ENCODE results near the gene CEP44.
"Not testable (repeated sequence)": the region's sequence is repeated elsewhere in the genome, so short reads cannot be mapped to it uniquely, and the experiment has no call there.

CEP44 gene, protein sequence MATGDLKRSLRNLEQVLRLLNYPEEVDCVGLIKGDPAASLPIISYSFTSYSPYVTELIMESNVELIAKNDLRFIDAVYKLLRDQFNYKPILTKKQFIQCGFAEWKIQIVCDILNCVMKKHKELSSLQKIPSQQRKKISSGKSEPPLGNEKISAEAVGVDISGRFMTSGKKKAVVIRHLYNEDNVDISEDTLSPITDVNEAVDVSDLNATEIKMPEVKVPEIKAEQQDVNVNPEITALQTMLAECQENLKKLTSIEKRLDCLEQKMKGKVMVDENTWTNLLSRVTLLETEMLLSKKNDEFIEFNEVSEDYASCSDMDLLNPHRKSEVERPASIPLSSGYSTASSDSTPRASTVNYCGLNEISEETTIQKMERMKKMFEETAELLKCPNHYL

GRCh38 chr4:174283507-174284471, at the start of gene CEP44, which contains the start of gene FBXO8:
Gene CEP44, plus strand, starts transcription at chr4:174283911. Its CDS starts 15,211 bp downstream, at chr4:174299122.
Gene FBXO8, minus strand, starts transcription at chr4:174283667. Its CDS starts 20,575 bp downstream, at chr4:174263092.
- DNase-seq, result peak; percentile 89

GRCh38 chr4:174236359-174236758, 47.4 kb upstream of the CEP44 start:
- DNase-seq, result no peak

- no peak for DNase-seq
These were observed 42.5 kb upstream of the CEP44 start for GRCh38 chr4:174241162-174241561.

- no peak for DNase-seq
These were observed 39.3 kb upstream of the CEP44 start for GRCh38 chr4:174244441-174244840.

DNA sequence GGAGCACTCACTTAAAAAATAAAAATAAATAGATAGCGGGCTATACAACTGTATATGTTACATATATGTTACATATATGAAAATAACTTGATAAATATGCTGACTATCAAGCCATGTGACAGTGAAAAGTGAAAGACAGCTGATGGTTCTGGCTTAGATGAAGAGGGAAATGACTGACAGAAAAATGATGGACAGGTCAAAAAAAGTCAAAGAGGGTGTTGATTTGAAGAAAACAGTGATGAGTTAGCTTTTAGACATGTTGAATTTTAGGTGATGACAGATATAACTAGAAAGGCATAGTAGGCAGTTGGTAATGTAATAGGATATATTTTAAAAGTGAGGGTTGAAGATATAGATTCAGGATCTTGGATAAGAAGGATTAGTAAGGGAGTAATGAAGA, 38.0 kb upstream of the CEP44 start:
- no peak for DNase-seq

DNA sequence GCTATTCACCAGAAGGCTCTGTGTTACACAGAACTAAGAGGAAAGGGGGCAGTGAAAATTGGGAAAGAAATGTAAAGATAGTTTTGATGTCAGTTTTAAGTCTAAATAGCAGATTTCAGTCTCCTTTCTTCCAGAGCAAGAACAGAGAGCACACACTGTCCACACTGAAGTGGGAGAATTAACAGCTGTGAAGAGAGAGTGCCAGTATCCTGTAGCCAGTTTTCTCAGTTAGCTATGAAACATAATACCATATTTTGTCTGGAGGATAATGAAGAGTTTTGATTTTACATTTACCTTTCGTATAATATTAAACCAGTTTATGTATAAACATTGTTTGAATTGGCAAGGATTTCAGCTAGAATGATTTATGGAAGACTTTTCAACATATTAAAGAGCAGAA, 35.3 kb upstream of the CEP44 start:
- DNase-seq, result no peak

GRCh38 chr4:174252412-174252811, 31.3 kb upstream of the CEP44 start:
- no peak for DNase-seq

GRCh38 chr4:174254613-174255012, 29.1 kb upstream of the CEP44 start:
- DNase-seq, result no peak

DNA sequence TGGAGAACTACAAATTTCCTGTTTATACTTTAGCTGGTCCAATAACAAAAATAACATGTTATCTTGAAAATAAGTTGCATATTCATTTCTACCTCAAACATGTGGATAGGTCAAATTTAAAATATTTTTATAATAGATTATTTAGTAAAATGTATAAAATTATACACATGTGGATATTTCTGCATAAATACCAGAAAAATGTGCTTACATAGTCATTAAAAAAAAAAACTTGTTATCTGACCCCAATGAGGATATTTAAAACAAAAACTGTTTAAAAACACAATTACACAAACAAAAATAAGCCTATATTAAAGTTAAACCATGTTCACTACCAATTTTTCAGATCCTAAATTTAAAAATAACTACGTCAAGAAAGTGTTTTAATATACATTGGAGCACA, 28.3 kb upstream of the CEP44 start:
- no peak for DNase-seq

DNA sequence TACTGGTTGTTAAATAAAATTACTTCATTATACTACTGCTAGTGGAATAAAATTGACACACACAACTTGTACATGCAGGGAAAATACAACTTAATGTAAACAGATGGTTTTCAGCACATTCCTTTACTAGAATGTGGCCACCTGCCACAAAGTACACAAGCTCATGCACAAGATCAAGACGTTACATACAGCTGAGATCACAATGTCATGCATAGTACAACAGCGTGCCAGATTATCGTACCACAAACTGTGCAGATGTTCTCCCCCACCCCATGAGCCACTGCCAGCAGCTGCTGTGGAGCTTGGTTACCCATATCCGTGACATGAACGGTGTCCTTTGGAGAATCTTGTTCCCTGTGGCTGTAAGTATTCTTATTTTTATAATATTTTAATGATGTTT, 27.9 kb upstream of the CEP44 start:
- peak; percentile 84 for DNase-seq

DNA sequence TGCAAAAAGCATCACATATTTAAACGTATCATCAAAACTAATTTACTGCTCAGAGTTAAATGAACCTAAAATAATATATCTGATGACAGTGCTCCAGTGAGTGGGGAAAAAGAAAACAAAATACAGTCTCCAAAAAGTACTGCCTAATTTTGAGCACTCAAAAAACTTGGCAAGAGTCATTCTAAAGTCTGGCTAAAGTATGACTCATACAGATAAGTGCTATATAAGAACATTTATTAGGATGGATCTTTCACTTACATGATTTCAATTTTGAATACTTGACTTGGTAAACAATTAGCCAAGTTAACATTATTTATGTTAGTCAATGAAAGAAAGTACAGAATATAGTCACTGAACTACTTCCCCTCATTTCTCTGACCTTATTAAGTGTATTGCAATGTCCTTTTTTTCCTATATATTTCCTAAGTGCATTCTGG, 27.4 kb upstream of the CEP44 start:
- DNase-seq, result peak; percentile 36

DNA sequence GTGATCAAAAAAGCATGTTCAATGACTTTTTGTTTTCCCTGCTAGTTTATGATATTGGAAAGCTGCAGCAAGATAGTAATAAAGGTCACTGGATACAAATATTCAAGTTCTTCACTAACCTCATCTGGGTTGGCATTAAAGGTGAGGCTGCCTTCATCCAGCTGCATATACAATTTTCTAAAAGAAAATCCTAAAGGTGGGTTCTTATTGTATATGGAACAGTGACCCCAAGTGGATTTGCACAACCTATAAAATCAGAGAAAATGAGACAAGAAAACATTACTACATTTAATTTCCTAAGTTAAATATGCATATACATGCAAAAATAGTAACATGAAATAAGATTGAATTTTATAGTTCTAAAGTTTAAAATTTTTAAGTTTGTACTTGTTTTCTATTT, 24.1 kb upstream of the CEP44 start:
- DNase-seq, result peak; percentile 24

DNA sequence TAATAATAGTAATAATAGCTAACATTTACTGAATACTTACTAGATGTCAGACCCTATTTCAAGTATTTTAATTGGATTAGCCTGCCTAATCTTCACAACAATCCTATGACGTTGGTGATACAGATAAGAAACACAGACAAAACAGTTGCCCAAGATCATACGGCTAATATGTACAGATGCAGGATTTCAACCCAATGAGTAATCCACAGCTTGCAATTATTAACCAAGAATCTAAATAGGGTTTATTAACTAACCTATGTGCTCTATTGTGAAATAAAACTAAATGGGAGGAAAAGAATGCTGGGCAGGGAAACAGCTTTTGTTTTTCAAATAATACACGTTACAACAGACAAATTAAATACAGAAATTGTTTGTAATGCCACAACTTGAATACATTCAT, 23.6 kb upstream of the CEP44 start:
- no peak for DNase-seq

DNA sequence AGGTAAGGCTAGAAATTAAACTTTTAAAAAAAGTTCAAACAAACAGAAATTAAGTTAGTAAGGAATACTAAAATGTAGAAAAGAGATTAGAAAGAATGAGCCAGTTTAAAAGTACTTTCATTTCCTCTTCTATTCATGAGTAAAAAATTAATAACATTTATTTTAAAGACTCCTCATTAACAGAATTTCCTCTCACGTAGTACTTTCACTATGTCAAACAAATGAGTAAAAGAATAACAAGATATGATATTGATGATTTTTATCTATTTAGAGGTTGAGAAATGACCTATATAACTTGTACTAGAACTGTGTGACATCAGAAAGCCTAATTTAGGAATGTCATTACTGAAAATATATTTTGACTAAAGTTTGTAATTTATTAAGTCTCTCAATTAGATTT, 22.3 kb upstream of the CEP44 start:
- not testable (repeated sequence) for DNase-seq

- no peak for DNase-seq
These were observed 20.9 kb upstream of the CEP44 start for GRCh38 chr4:174262624-174263444.

GRCh38 chr4:174263445-174263736, 20.3 kb upstream of the CEP44 start:
- DNase-seq, result no peak

DNA sequence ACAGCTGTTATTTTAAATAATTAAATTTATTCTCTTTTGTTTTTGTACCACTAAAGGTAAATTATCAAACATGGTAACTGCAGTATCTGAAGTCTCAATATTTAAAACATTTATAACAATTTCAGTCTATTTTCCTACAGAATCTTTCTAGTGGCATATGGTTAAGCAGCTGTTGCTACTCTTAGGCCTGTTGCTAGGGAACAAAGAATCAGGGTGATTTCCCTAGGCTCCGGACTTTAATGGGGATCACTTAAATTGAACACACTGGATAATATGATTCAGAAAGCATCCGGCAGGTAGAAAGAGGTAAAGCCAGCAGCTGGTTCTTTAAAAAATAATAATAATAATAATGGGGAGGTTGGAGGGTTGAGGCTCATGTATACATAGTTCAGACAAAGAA, 17.8 kb upstream of the CEP44 start:
- no peak for DNase-seq

- DNase-seq, result no peak
These were observed 17.3 kb upstream of the CEP44 start for GRCh38 chr4:174266416-174266815.

DNA sequence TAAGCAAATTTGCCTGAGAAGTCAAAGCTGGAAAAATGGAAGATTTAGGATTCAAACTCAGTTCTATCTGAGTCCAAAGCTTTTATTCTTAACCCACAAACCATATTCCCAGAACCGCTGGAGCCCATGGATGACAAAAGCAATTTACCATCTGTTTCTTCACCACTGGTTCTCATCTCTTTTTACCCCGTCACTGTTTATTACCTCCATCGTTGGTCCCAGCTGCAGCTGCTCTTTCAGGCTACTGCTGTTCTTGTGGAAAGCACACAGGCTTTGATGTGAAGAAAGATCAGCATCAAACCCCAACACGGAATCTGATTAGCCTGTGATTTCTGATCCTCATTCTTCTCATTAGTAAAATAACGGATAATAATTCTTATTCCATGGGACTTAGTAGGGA, 9.8 kb upstream of the CEP44 start:
- no peak for DNase-seq

DNA sequence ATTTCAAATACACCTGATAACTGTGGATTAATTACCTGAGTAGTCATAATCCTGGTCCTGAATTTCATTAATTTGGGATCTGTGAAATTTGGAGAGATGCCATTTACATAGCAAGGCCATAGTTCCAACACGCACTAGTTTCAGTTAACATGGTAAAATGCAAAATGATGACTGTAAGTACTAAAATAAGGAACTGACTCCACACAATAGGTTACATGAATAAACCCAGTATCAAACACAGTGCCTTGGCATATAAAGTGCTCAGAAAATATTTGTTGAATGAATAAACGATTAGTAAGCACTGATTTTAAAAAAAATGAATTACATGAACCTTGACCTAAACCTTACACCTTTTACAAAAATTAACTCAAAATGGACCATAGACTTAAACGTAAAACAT, 9.3 kb upstream of the CEP44 start:
- no peak for DNase-seq

DNA sequence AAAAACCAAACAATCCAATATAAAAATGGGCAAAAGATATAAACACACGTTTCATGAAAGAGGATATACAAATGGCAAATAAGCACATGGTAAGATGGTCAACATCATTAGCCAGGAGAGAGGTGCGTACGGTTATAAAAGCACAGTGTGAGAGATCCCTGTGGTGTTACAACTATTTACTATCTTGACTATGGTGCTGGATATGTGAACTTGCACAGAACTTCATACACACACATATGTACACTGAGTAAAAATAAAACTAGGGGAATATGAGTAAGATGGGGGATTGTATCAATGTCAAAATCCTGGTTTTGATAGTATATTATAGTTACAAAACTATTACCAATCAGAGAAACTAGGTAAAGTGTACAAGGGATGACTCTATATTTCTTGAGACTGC, 8.6 kb upstream of the CEP44 start:
- no peak for DNase-seq

GRCh38 chr4:174277433-174277832, 6.3 kb upstream of the CEP44 start:
- peak; percentile 26 for DNase-seq

DNA sequence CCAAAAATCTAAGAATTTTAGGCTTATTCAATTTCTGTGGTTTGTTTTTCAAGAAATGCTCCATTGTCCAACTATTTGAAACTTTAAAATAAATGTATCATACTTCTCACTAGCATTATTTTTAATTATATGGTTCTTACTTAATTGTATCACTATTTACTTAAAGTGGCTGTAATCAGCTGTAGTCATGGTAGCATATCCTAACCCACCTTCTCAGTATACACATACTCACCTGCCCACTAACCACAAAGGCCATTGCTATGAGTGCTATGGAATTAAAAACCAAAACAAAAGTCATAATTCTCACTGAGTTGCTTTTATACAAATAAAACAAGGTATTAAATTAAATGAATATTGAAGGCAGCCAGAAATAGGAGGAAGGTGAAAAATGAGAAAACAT, 5.2 kb upstream of the CEP44 start:
- DNase-seq, result no peak
